Measurements from ENCODE around the gene HTT. TPM values are rescaled to one million over a fixed set of nuclear protein-coding genes. Genes with fewer than 3 reads are reported as not detected.

The HTT gene
- total RNA-seq, 1 donor from 2014 or later, result 66.1 TPM

DNA sequence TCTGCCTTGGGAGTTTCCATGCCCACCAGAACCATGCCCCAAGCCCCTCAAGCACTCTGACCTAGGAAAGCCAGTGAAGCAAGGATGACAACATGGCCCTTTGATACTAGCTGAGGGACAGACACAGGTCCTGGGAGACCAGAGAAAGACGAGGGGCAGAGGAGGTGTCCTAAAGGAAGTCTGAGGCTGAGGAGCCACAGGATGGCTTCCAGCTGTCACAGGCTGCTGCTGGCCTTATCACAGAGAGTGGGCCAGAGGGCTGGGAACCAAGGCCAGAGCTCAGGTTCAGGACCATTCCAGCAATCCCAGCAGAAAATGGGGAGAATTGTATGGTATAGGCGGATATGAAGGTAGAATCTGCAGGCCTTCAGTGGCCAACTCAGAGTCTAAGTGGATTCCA is 142.8 kb downstream of the HTT start:
- DNase-seq (ENCODE audit: low read depth), result no peak

DNA sequence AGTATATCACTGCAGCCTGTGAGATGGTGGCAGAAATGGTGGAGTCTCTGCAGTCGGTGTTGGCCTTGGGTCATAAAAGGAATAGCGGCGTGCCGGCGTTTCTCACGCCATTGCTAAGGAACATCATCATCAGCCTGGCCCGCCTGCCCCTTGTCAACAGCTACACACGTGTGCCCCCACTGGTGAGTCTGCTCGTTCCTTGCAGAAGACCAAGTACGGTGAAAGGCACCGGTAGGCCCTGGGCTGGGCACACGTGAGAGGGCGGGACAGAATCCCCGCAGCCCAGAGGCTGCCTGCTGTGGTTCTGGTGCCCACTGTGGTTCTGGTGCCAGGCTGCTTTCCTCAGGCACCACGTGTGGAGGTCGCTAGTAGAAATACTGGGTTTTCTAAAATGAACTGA is 143.3 kb downstream of the HTT start:
- no peak for DNase-seq (ENCODE audit: low read depth)

DNA sequence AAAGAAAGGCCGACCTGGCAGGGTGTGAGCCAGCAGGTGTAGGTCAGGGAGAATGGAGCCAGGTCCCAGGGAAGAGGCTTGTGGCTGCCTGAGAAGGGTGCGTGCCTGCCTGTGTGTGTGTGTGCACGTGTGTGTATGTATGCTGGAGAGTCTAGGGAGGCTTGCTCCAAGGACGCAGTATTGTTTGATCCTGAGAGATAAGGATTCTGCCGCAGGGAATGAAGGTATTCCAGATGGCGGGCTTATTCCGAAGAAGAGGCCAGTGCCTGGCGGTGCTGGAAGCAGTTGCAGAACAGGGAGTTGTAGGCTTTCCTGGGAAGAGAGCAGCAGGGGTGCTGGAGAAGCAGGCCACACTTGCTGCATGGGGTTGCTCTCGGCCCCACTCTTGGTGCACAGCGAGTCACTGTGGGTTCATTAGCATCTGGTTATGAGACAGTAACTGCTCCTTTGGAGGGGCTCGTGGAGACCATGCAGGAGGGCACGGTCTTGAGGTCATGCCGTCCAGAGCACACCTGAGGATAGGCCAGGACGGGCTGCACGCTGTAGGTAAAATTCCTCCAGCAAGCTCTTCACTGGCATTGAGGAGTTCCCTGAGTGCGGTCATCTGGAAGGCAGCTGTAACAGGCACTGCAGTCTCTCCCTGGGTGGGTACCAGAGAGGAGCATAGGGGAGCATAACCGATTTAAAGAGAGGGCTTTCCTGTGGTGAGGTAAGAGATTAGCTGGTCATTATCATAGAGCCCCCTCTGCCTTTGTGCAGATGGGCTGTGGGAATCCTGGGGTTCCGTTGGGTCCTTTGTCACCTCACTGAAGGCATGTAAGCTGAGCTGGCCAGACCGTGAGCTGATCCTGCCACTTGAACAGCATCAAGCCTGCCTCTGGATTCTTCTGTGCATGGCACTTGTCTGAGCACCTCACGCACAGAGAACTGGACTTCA is 144.6 kb downstream of the HTT start:
- no peak for DNase-seq (ENCODE audit: low read depth)

DNA sequence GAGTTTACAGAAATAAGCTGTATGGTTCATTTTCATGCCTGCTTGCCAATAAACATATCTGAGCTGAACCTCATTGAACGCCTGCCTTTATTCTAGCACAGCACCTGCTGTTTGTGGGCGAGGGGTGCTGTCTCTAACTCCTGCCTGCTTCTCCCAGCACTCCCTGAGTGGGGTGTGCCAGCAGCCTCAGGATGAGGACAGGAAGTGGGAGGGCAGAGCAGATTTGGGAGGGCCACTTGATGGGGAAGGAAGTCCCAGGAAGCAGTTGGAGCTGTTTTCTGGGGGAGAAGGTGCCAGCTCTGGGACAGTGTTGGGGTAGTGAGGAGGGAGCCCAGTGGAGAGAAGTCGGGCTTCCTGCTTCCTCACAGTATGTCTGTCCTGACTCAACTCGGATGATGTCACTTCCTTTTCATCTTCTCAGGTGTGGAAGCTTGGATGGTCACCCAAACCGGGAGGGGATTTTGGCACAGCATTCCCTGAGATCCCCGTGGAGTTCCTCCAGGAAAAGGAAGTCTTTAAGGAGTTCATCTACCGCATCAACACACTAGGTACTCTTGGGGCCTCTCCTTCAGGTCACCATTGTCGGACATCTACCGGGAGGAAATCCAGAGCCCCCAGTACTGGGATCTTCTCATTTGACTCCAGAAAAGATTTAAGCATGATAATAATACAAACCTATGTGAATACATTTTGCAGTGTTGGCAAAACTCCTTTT is 145.4 kb downstream of the HTT start:
- DNase-seq (ENCODE audit: low read depth), result peak; percentile 39

DNA sequence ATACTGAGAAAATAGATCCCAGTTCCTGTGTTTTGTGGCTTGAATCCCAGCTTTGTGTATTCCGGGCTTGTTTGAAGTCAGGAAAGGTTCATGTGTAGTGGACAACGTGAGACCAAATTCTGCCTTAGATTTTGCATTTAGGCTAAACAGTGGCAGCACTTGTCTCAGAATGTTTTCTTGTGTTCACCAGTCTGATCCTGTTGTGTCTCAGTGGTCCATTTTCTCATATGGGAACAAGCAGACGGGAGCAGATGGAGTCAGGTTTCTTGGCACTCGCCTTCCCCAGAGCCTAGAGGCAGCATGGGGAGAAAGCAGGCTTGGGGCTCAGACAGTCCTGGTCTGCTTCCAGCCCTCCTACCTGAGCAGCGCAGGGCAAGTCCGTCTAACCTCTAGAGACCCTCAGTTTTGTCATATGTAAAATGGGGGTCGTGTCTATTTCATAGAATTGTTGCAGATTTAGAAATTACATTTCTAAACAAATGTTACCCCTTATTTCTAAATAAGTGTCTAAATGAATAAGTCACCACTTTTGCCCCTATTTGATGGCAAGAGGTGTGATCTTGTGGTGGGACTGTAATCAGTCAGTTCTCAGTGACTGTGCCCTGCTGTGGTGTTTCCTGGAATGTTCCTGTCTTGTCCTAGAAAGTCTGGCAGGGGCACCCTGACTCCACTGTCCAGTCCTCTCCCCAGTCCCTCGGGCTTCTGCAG is 146.1 kb downstream of the HTT start:
- no peak for DNase-seq (ENCODE audit: low read depth)

DNA sequence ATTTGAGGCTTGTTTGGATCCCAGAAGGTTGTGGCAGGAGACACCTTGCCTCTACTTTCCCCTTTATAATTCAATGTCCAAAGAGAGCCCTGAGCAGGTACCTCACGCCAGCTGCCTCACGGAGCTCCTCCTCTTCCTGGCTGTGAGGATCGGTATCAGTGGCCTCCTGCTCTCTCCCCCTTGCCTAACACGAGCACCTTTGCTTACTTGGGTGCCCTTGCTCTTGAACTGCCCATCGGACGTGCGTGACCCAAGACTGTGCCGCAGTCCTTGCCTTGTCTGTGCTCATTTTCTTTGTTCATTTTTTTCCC is 146.7 kb downstream of the HTT start:
- no peak for DNase-seq (ENCODE audit: low read depth)

DNA sequence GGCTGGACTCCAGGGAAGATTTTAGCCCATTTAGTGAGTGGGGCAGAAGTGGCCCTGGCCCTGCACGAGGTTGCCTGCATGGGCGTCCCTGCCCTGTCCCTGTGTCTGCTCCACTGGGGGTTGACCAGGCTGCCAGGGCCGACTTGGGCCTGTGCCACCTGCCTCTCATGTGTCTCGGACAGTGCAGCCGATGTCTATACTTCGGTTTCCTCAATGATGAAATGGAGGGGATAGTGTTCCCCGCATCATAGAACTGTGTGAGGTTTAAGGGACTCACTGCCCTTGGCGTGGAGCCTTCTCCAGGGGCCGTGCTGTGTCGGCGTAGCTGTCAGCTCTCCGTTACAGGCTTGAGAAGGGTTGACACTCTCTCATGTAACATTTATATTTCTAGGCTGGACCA is 147.5 kb downstream of the HTT start:
- no peak for DNase-seq (ENCODE audit: low read depth)

DNA sequence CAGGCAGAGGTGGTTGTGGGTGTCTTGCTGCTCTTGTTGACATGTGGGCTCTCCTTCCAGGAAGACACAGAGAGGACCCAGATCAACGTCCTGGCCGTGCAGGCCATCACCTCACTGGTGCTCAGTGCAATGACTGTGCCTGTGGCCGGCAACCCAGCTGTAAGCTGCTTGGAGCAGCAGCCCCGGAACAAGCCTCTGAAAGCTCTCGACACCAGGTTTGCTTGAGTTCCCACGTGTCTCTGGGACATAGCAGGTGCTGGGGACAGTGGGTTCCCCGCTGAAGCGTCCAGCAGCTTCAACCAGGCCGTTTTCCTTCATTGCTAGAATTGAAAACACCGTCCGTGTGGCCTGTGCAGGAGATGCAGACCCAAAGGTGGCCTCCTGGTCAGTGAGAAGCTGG is 148.9 kb downstream of the HTT start:
- DNase-seq (ENCODE audit: low read depth), result no peak

DNA sequence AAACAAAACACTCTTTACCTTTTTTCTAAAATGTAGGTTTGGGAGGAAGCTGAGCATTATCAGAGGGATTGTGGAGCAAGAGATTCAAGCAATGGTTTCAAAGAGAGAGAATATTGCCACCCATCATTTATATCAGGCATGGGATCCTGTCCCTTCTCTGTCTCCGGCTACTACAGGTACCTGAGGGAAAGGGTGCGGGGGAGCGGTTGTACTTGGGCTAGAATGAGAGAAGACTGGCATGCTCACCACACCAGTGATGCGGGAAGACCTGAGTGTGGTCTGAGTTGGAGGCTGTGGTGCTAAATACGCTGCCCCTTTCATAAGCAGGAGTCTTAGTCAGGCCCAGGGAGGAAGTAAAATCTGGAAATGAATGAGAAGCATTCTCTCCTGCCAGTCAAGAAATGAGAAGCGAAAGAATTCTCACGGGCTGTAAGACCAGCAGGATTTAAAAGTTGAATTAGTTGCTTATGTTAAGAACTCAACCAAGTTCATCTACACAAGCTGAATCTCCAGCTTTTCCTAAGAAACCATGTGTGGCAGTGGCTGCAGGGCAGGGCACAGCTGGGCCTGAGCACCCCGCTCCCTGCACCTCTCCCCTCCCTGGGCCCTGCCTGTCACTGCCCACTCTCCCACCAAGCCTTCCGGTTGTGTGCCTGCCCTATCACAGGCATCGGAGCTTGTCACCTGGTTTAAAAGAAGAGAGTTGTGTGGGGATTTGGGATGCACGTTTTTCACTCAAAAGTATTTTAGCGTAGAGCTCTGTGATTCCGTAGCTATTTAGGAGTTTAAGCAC is 149.7 kb downstream of the HTT start:
- no peak for DNase-seq (ENCODE audit: low read depth)

DNA sequence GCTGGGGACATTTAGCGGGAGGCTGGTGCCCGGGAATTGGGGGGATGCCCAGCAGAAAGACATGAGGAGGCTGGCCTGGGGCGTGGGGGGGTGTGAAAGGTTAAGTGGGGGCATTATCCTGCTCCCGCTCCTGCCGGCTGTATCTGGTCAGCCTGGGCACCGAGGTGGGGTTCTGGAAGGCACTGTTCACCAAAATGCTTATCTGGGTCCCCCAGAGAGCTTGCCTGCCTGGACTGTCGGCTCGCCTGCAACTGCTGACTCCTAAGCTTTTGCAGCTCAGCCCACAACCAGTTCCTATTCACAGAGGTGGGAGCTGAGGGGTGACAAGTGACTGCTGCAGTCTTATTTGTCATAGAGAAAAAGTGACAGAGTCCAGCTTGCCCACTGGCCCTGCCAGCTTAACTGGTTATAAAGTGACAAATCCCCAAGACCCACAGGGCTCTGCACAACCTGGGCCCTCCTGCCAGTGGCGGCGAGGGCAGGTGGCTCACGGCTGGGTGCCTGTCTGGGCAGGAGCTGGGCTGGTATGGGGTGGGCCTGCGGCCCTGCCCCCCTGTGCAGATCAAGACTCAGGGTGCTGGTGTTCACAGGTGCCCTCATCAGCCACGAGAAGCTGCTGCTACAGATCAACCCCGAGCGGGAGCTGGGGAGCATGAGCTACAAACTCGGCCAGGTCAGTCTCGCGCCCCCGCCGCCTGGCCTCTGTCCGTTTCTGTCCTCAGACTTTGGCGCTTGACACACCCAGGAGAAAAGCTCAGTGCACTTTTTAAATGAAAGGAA is 150.8 kb downstream of the HTT start:
- no peak for DNase-seq (ENCODE audit: low read depth)

DNA sequence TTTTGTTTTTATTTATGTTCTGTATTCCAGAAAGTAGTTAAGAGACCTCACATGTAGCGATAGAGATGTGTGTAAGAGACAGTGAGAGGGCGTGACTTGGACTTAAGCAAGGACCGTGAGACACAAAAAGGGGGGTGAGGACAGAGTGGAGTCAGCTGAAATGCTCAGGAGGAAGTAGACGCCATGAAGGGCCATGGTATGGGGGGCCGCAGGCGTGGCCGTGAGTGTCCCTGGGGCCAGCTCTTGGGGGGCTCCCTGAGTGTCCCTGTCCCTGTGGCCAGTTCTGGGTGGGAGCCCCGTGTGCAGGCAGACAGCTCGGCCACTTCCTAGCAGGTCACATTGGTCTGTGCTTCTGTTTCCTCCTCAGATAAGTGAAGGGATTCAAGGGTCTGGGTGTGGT is 151.5 kb downstream of the HTT start:
- DNase-seq (ENCODE audit: low read depth), result no peak

DNA sequence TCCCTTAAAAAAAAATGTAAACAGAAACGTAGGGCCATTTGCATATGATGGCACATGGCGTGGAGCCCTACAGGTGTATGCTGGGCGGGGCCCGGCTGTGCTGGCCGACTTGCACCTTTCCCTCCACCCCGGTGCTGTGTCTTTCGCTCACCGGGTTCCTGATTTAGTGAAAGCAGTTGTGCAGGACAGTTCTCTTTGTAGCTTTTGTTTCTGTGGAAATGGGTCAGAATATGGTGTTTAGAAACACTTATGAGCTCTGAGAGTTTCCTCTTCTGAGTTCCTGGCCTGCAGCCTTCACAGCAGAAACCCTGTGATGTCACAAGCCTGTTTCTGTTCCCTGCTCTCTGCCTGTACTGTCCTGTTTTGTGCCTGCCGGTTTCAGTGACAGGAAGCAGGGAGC is 152.0 kb downstream of the HTT start:
- DNase-seq (ENCODE audit: low read depth), result no peak

DNA sequence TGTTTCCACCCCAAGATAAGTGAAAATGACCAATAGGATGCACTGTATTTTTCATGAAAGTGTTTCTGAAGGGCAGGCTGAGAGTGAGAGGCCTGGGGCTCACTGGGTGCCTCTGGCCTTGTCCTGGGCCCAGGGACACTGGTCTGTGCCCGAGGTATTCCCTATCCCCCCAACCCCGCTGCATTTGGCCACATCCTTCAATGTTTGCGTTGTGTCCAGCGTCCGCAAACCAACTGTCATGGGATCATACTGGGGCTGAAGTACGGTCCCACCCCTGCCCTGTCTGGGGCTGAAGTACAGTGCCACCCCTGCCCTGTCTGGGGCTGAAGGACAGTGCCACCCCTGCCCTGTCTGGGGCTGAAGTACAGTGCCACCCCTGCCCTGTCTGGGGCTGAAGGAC is 152.5 kb downstream of the HTT start:
- no peak for DNase-seq (ENCODE audit: low read depth)

DNA sequence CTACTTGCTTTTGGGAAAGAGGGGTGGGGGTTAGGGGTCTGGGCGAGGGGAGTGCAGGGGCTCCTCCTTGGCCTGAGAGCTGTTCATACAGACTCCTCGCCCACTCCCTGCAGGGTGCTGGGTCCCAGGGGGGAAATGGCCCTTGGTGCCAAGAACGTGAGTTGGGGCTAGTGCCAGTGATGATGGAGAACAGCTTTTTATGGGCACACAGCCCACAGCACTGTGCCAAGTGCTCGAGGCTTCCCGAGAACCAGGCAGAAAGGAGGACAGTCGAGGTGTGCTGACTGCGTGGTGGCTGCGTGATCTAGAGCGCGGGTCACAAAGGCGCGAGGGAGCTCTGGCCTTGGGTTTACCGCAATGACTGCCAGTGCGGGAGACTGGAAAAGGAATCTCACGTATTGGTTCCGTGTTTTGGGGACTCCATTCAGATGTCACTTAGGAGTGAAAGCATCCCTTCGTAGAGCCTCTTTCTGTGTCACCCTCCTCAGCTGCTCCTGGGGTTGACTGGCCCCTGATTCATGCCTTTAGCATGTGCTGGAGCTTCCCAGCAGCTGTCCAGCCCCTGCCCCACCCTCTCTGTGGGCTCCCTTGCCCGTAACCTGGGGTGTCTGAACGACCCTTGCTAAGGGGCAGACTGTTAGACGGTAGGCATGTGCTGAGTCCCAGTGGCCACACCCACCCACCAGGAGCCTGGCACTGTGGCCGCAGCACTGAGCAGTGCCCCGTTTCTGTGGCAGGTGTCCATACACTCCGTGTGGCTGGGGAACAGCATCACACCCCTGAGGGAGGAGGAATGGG is 153.6 kb downstream of the HTT start:
- peak; percentile 96 for DNase-seq (ENCODE audit: low read depth)

DNA sequence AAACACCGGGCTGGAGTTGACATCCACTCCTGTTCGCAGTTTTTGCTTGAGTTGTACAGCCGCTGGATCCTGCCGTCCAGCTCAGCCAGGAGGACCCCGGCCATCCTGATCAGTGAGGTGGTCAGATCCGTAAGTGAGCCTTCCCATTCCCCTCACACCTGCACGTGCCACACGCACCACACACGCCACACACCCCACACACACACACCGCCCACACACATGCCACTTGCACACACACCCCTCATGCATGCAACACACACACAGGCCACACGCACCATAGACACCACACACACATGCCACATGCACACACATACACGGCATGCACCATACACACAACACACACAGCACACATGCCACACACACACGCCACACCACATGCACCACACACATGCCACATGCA is 154.4 kb downstream of the HTT start:
- DNase-seq (ENCODE audit: low read depth), result no peak

DNA sequence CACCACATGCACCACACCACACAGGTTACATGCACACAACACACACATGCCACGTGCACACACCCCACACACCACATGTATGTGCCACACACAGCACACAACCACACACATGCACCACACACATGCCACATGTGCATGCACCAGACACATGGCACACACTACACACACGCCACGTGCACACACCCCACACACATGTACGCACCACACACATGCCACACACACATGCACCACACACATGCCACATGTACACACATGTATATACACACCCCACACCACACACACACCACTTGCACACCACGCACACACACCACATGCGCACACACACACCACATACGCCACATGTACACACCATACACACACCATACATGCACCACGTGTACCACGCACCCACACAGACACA is 154.8 kb downstream of the HTT start:
- no peak for DNase-seq (ENCODE audit: low read depth)

DNA sequence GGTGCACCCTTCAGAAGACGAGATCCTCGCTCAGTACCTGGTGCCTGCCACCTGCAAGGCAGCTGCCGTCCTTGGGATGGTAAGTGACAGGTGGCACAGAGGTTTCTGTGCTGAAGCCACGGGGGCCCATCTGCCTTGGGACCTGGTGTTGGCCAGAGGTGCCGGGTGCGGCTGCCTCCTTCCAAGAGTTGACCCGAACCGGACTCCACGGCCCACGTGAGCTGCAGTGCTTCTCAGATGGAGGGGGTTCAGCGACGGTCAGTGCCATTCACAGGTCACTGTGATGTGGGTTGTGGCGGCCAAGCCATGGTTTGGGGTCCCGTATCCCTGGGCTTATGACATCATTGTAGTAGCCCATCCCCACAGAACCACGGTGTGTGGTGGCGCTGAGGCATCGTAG is 155.5 kb downstream of the HTT start:
- no peak for DNase-seq (ENCODE audit: low read depth)

DNA sequence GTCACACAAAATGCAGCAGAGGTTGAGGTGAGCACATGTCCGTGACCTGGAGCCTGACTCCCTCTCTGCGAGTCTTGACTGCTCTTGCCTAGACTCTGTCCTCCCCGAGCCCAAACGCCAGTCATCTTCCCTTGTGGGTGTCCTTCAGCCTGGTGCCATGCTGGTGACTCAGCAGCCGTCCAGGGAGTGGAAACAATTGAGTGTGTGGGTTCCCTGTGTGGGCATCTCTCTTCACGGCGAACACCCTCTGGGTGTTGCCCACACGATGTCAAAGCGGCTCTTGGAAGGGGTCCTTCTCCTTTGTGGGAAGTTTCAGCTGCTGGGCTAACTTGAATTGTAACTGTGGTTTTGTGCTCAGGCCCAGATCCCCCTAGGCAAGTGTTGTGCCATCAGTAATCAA is 157.0 kb downstream of the HTT start:
- DNase-seq (ENCODE audit: low read depth), result peak; percentile 88

DNA sequence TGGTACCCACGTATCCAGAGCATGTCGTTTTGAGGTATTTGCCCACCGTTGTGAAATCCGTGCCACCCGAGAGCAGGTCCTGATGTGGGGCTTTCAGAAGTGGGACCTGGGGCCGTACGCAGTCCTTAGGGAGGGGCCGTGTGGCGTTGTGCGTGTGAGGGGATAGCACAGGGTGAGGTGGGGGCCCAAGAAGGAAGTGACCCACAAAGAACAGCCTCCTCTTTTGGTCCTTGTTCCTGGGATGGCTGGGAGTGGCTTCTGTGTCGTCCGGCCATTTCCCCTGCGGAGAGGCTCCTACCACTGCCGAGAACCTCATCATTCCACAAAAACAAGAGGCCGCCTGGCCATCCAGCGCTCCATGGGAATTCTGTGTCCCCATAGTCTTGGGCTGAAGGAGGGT is 157.5 kb downstream of the HTT start:
- DNase-seq (ENCODE audit: low read depth), result no peak

DNA sequence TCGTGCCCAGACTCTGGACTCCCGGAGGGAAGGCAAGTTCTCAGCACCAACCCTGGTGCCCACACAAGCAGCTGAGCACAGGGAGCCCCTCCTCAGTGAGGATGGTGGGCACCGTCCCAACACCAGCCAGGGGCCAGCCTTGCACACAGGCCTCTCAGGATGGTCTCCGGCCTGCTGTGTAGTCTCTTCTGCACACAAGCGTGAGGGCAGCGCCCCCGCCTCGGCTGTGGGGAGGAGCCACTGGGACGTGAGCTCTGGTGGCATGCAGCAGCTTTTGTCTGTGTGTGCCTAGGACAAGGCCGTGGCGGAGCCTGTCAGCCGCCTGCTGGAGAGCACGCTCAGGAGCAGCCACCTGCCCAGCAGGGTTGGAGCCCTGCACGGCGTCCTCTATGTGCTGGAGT is 158.4 kb downstream of the HTT start:
- no peak for DNase-seq (ENCODE audit: low read depth)
